ENCODE measurements around the gene ESRRB. TPM values are rescaled to one million over a fixed set of nuclear protein-coding genes. Genes with fewer than 3 reads are reported as not detected.

ESRRB gene
- total RNA-seq, 4 donors from 2014 or later: 0.27 TPM; not detected in 3

DNA sequence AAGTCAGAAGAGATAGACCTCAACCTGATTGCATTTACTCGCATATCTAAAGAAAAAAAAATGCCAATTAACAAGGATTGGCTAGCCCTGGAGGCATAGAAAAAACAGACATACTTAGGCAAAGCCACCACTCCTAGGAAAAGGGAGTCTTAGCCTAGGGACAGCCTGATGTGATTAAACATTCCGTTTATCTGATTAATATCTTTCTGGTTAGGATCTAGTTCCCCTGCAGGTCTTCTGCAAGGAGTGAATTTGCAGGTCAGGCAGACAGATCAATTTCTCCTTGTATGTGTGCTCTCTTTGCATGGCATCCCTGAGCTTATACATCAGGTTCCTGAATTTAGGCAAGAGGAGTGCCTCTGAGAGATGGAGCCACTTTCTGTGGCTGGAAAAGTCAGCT lies 70.5 kb downstream of the ESRRB start:
- TF ChIP-seq, protein P1, sequence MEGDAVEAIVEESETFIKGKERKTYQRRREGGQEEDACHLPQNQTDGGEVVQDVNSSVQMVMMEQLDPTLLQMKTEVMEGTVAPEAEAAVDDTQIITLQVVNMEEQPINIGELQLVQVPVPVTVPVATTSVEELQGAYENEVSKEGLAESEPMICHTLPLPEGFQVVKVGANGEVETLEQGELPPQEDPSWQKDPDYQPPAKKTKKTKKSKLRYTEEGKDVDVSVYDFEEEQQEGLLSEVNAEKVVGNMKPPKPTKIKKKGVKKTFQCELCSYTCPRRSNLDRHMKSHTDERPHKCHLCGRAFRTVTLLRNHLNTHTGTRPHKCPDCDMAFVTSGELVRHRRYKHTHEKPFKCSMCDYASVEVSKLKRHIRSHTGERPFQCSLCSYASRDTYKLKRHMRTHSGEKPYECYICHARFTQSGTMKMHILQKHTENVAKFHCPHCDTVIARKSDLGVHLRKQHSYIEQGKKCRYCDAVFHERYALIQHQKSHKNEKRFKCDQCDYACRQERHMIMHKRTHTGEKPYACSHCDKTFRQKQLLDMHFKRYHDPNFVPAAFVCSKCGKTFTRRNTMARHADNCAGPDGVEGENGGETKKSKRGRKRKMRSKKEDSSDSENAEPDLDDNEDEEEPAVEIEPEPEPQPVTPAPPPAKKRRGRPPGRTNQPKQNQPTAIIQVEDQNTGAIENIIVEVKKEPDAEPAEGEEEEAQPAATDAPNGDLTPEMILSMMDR (IDR thresholded peaks at IDR 0.05): no peak
- TF ChIP-seq POLR2A (IDR thresholded peaks at IDR 0.05): no peak
- TF ChIP-seq POLR2AphosphoS5 (IDR thresholded peaks at IDR 0.05): no peak
- no peaks in the 10 kb centered on the region for H3K4me1 ChIP-seq
- in situ Hi-C loops (cut with MboI; ENCODE audit: low pct_ligation_motif_present in 1 of 4, low pct_unique_long_range_greater_than_20kb in 1 of 4, low sequenced_read_pairs in 3 of 4): no loop called here
- H3K27ac ChIP-seq: no peak overlapping the region
- 68 to 69% methylated on average over 2 of the region's 2 CpGs for WGBS, 2 donors (ENCODE audit: low coverage in 1 of 2)
- DNase-seq: no peak
- intact Hi-C loops (cut with DNase I; ENCODE audit: low total_unique reads): no loop called here
- H3K9me3 ChIP-seq: no peaks in the 10 kb centered on the region
- H3K27me3 ChIP-seq: no peaks in the 10 kb centered on the region
- no peak overlapping the region for H3K4me3 ChIP-seq
- no peaks in the 10 kb centered on the region for H3K36me3 ChIP-seq

DNA sequence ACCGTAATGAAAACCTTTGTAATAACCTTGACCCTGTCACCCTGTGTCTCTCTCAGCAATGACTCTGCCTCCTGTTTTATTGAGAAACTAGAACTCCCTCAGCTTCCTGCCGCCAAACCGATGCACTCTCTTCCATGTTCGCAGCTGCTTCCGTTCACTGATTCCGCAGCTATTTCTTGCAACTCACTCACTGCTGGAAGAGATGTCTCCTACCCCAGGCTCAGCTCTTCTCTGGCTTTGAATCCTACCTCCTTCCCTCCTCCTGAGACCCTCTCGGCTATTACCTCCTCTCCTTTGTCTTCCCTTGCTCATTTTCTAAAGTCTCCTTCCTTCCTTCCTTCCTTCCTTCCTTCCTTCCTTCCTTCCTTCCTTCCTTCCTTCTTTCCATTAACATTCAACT lies 71.0 kb downstream of the ESRRB start:
- Histone ChIP-seq H3K27me3 (no peaks in the 10 kb centered on the region), H3K9me3 (no peaks in the 10 kb centered on the region), H3K36me3 (no peaks in the 10 kb centered on the region), H3K27ac (no peak overlapping the region), H3K4me1 (no peaks in the 10 kb centered on the region), H3K4me3 (no peak overlapping the region)
- DNase-seq: no peak
- intact Hi-C loops (cut with DNase I; ENCODE audit: low total_unique reads) (no loop called here), in situ Hi-C loops (cut with MboI; ENCODE audit: low pct_ligation_motif_present in 1 of 4, low pct_unique_long_range_greater_than_20kb in 1 of 4, low sequenced_read_pairs in 3 of 4) (no loop called here)
- WGBS, 2 donors (ENCODE audit: low coverage in 1 of 2): 78 to 88% methylated on average over 6 to 7 of the region's 7 CpGs
- TF ChIP-seq EP300 (IDR thresholded peaks at IDR 0.05; ENCODE audit: low read depth) (no peak), POLR2AphosphoS5 (IDR thresholded peaks at IDR 0.05) (no peak), POLR2A (IDR thresholded peaks at IDR 0.05) (no peak)
- TF ChIP-seq, protein P1 (IDR thresholded peaks at IDR 0.05): no peak

DNA sequence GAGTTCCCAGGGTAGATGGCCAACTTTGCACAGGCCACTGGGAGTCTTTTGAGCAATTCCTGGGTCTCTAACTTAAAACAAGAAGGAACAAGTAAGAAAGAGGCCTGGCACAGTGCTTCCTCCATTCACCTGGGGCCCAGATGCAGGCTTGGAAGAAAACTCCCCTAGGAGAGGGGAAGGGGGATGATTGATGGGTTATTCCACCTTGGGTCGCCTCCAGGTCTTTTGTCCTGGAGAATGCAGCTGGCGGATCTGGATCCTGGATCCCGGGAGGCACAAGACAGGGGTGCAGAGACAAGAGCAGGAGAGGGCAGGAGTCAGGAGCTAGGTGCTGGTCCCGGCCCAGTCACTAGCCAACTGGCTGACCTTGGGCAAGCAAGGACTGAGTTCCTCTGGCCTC lies 74.5 kb downstream of the ESRRB start:
- Histone ChIP-seq H3K9me3 (no peaks in the 10 kb centered on the region), H3K27me3 (no peaks in the 10 kb centered on the region), H3K4me3 (no peak overlapping the region), H3K27ac (no peak overlapping the region), H3K4me1 (no peaks in the 10 kb centered on the region), H3K36me3 (no peaks in the 10 kb centered on the region)
- WGBS, 2 donors (ENCODE audit: low coverage in 1 of 2): 74% methylated on average over 4 of the region's 4 CpGs; no CpG with 5 or more reads in 1 of the 2 donors
- no peak for DNase-seq
- in situ Hi-C loops (cut with MboI; ENCODE audit: low pct_ligation_motif_present in 1 of 4, low pct_unique_long_range_greater_than_20kb in 1 of 4, low sequenced_read_pairs in 3 of 4): loop anchor here in 1 of 4 donors (10.0 kb wide), 1 partner anchor 194 kb away; no protein-coding TSS in a partner anchor
- TF ChIP-seq POLR2AphosphoS5 (IDR thresholded peaks at IDR 0.05) (no peak), POLR2A (IDR thresholded peaks at IDR 0.05) (no peak), EP300 (IDR thresholded peaks at IDR 0.05; ENCODE audit: low read depth) (no peak)
- TF ChIP-seq, protein P1 (IDR thresholded peaks at IDR 0.05): no peak
- intact Hi-C loops (cut with DNase I; ENCODE audit: low total_unique reads): no loop called here

DNA sequence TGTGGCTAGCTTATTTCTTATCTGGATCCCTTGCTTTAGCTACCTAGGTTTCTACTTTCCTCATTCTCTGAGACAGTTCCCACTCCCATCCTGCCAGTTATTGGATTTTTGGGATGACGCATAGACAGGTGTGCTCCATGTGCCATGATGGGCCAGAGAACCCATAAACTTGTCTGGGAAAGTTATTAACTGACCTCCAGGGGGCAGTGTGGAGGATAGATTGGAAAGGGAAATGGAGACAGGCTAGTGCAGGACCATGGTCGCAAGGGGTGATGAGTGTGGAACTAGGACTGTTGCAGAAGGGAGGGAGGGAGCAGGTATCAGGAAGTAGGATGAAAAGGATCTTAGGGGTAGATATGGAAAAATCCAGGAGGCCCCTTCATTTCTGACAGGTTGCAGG lies 80.3 kb downstream of the ESRRB start:
- H3K4me3 ChIP-seq: no peak overlapping the region
- no peaks in the 10 kb centered on the region for H3K4me1 ChIP-seq
- in situ Hi-C loops (cut with MboI; ENCODE audit: low pct_ligation_motif_present in 1 of 4, low pct_unique_long_range_greater_than_20kb in 1 of 4, low sequenced_read_pairs in 3 of 4) (loop anchor here in 1 of 4 donors (10.0 kb wide), 1 partner anchor 189 kb away; no protein-coding TSS in a partner anchor), intact Hi-C loops (cut with DNase I; ENCODE audit: low total_unique reads) (loop anchor here (5.0 kb wide), 1 partner anchor 191 kb away; no protein-coding TSS in a partner anchor)
- TF ChIP-seq POLR2A (IDR thresholded peaks at IDR 0.05) (no peak), EP300 (IDR thresholded peaks at IDR 0.05; ENCODE audit: low read depth) (no peak)
- TF ChIP-seq, protein P1 (IDR thresholded peaks at IDR 0.05): peak; percentile 16 to 40 (median 36)
- no peak for DNase-seq
- WGBS, 2 donors (ENCODE audit: low coverage in 1 of 2): 11 to 54% methylated on average over 1 to 2 of the region's 2 CpGs
- no peaks in the 10 kb centered on the region for H3K36me3 ChIP-seq
- no peaks in the 10 kb centered on the region for H3K27me3 ChIP-seq
- no peaks in the 10 kb centered on the region for H3K9me3 ChIP-seq
- H3K27ac ChIP-seq: no peak overlapping the region

All from transverse colon (tissue), 4 donors.